Fibroblast of lung (primary cell): ENCODE results near the gene KRT6C. TPM values are rescaled to one million over a fixed set of nuclear protein-coding genes. Genes with fewer than 3 reads are reported as not detected.

ENCODE experiments used
- DNase-seq, 2 donors: peaks; one replicate each; pipeline versions ENCODE4 v3.0.0 to v3.0.0-alpha.2; 2010; ENCODE audit warnings: low read depth in 2 of 2
- H2AFZ ChIP-seq: 2 replicates; pipeline ENCODE4 v1.5.1; 2012; ENCODE audit warnings: low read length, control low read depth, inconsistent platforms
- H3K27ac ChIP-seq: 2 replicates; pipeline ENCODE4 v1.5.1; 2011; ENCODE audit warnings: low read length, control low read depth; ENCODE audit not compliant: insufficient read depth
- H3K27me3 ChIP-seq: 2 replicates; pipeline ENCODE4 v1.5.1; 2011; ENCODE audit warnings: mild to moderate bottlenecking, low read length; ENCODE audit not compliant: control insufficient read depth, insufficient read depth
- H3K36me3 ChIP-seq: 2 replicates; pipeline ENCODE4 v1.5.1; 2011; ENCODE audit warnings: low read length; ENCODE audit not compliant: control insufficient read depth, insufficient read depth
- H3K4me1 ChIP-seq: 2 replicates; pipeline ENCODE4 v1.5.1; 2011; ENCODE audit warnings: low read length; ENCODE audit not compliant: control insufficient read depth, insufficient read depth; ENCODE audit errors: extremely low read depth
- H3K4me2 ChIP-seq: 2 replicates; pipeline ENCODE4 v1.5.1; 2011; ENCODE audit warnings: low read length, control low read depth; ENCODE audit not compliant: insufficient read depth; ENCODE audit errors: extremely low read depth
- H3K4me3 ChIP-seq, 4 experiments: fragments of 200-600 bp in 1 of 4; sonication (generic) in 1 of 4; replicated peaks in 1 of 4; 2 replicates each; pipeline ENCODE4 v1.5.1; 2011 to 2016; ENCODE audit warnings: low read length in 4 of 4, low read depth in 3 of 4, mild to moderate bottlenecking in 3 of 4, control low read depth in 2 of 4, inconsistent platforms in 1 of 4, mixed read lengths in 1 of 4; ENCODE audit not compliant: insufficient read depth in 1 of 4; ENCODE audit errors: control extremely low read depth in 1 of 4
- H3K79me2 ChIP-seq: 2 replicates; pipeline ENCODE4 v1.5.1; 2012; ENCODE audit warnings: mild to moderate bottlenecking, low read length, inconsistent platforms; ENCODE audit not compliant: control insufficient read depth, insufficient read depth
- H3K9ac ChIP-seq: 2 replicates; pipeline ENCODE4 v1.5.1; 2011; ENCODE audit warnings: mild to moderate bottlenecking, low read length, control low read depth; ENCODE audit not compliant: insufficient read depth
- H3K9me3 ChIP-seq: 2 replicates; pipeline ENCODE4 v1.5.1; 2012; ENCODE audit warnings: low read depth, low read length; ENCODE audit not compliant: control insufficient read depth, insufficient read depth
- H4K20me1 ChIP-seq: 2 replicates; pipeline ENCODE4 v1.5.1; 2011; ENCODE audit warnings: low read length; ENCODE audit not compliant: control insufficient read depth, insufficient read depth; ENCODE audit errors: extremely low read depth
- EZH2 ChIP-seq: IDR thresholded peaks from 2 replicates; pipeline ENCODE4 v1.5.1; 2012; ENCODE audit warnings: low read length, control low read depth, mild to moderate bottlenecking; ENCODE audit errors: missing control alignments
- polyA plus RNA-seq, 2 donors: library from polyadenylated mRNA; depleted of rRNA in 1 of 2; stranded (reverse) in 1 of 2; unstranded in 1 of 2; fragments of >200 nt; gene quantifications; 2 replicates each; pipeline ENCODE4 v1.2.1, GENCODE V29; 2011 to 2012; ENCODE audit warnings: missing spikeins in 1 of 2
- total RNA-seq: library from RNA; depleted of rRNA; stranded (reverse); fragments of >200 nt; gene quantifications from 2 replicates; pipeline ENCODE4 v1.2.1, GENCODE V29; 2014
- TF ChIP-seq, protein P1 (sequence below), 2 donors: IDR thresholded peaks in 1 of 2; conservative IDR thresholded peaks in 1 of 2; 1 replicate in 1 of 2; 2 replicates in 1 of 2; pipeline ENCODE4 v1.5.1; 2011 to 2012; ENCODE audit warnings: low read length in 2 of 2, control low read depth in 1 of 2, inconsistent platforms in 1 of 2, low read depth in 1 of 2, mild to moderate bottlenecking in 1 of 2

Gene KRT6C
- total and polyA plus RNA-seq, 2 donors (not counting 1 experiment from before 2014, with no cell fraction given), result not detected

DNA sequence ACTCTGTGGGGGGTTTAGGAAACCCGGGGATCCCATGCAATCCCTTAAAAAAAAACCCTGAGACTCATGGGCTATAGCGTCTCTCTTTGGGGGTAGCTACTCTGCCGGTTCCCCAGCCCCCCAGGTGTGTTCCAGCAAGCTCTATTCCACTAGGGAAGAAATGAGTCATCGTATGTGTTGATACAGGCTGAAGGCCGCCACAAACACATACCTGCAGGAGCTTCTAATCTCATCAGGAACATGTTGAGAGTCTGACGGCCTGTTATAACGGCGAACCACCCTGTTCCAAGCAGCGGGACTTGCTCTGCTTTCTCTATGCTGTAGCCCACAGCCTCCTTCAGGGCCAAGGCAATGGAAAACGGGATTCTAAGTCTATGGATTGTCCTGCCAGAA, 47.6 kb upstream of the KRT6C start:
- no peak overlapping the region for H3K4me3 ChIP-seq
- no peaks in the 10 kb centered on the region for H3K4me1 ChIP-seq
- H3K27me3 ChIP-seq, result no peaks in the 10 kb centered on the region
- TF ChIP-seq EZH2, result no peak
- TF ChIP-seq, protein P1, sequence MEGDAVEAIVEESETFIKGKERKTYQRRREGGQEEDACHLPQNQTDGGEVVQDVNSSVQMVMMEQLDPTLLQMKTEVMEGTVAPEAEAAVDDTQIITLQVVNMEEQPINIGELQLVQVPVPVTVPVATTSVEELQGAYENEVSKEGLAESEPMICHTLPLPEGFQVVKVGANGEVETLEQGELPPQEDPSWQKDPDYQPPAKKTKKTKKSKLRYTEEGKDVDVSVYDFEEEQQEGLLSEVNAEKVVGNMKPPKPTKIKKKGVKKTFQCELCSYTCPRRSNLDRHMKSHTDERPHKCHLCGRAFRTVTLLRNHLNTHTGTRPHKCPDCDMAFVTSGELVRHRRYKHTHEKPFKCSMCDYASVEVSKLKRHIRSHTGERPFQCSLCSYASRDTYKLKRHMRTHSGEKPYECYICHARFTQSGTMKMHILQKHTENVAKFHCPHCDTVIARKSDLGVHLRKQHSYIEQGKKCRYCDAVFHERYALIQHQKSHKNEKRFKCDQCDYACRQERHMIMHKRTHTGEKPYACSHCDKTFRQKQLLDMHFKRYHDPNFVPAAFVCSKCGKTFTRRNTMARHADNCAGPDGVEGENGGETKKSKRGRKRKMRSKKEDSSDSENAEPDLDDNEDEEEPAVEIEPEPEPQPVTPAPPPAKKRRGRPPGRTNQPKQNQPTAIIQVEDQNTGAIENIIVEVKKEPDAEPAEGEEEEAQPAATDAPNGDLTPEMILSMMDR (conservative IDR thresholded peaks at IDR 0.05 in 1 of 2, IDR thresholded peaks at IDR 0.05 in 1 of 2; ENCODE audit: low read depth in 1 of 2, low read length in 2 of 2), result no peak
- H2AFZ ChIP-seq, result no peak overlapping the region
- DNase-seq, result peak in 1 of 2 donors; percentile 74
- H3K4me2 ChIP-seq, result no peak overlapping the region
- H4K20me1 ChIP-seq, result no peaks in the 10 kb centered on the region
- no peaks in the 10 kb centered on the region for H3K9me3 ChIP-seq
- no peak overlapping the region for H3K9ac ChIP-seq
- no peaks in the 10 kb centered on the region for H3K79me2 ChIP-seq
- no peaks in the 10 kb centered on the region for H3K36me3 ChIP-seq
- no peak overlapping the region for H3K27ac ChIP-seq

DNA sequence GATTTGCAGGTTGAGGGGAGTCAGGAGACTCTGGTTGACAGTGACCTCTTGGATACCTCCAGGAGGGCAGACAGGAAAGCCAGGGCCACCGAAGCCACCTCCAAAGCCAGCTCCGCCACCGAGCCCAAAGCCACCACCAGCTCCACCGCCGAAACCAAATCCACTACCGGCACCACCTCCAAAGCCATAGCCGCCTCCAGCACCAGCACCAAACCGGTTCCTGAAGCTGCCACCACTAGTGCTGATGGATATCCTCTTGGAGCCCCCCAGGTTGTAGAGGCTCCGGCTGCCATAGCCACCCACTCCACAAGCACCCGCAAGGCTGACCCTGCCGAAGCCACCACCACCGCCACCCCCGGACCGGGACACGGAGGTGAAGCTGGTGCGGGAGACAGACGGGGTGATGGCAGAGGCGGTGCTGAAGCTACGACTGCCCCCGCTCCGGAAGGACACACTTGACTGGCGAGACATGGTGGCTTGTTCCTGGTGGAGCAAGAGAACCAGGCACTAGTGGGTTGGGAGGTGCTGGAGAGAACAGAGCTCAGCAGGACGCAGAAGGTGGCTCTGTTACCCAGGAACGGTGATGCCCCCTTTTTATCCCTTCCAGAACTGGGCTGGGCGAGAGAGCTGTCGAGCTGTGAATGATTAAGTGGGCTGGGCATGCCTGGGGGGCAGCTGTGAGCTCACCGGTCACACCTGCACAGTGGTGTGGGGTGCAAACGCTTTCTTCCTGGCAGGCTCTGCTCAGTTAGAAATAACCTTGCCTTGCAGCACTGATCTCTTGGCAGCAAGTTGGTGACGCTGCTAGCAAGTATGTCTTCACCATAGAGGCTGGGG, 46.4 kb upstream of the KRT6C start, which contains the start of gene KRT5:
Gene KRT5, minus strand, starts transcription at position 569 of the 837 bp plus-strand sequence. Its CDS starts 98 bp downstream, at position 471.
- no peak for DNase-seq
- no peaks in the 10 kb centered on the region for H3K36me3 ChIP-seq
- H3K79me2 ChIP-seq, result no peaks in the 10 kb centered on the region
- no peak within 1 kb of the TSS for H2AFZ ChIP-seq
- H4K20me1 ChIP-seq, result no peaks in the 10 kb centered on the region
- TF ChIP-seq, protein P1 (conservative IDR thresholded peaks at IDR 0.05 in 1 of 2, IDR thresholded peaks at IDR 0.05 in 1 of 2; ENCODE audit: low read depth in 1 of 2, low read length in 2 of 2), result no peak
- no peaks in the 10 kb centered on the region for H3K4me1 ChIP-seq
- H3K4me2 ChIP-seq, result no peak within 1 kb of the TSS
- no peaks in the 10 kb centered on the region for H3K27me3 ChIP-seq
- no peak within 1 kb of the TSS for H3K27ac ChIP-seq
- no peak within 1 kb of the TSS for H3K9ac ChIP-seq
- no peak within 1 kb of the TSS for H3K4me3 ChIP-seq
- no peaks in the 10 kb centered on the region for H3K9me3 ChIP-seq

DNA sequence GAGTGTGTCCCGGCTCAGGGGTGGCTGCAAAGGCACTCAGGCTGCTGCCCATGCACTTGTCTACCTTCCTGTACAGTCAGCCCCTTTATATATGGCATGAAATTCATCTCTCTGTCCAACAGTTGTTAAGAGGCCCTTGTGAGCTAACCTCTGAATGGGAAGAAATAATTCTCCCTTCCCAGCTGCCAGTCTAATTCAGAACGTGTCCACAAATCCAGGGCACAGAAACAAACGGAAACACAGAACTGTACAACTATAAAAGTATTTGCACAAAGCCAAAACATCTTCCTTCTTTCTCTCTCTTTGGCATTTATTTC, 45.7 kb upstream of the KRT6C start:
- no peak overlapping the region for H3K27ac ChIP-seq
- H3K9ac ChIP-seq, result no peak overlapping the region
- no peak overlapping the region for H3K4me2 ChIP-seq
- H3K4me3 ChIP-seq, result no peak overlapping the region
- H3K36me3 ChIP-seq, result no peaks in the 10 kb centered on the region
- no peak overlapping the region for H2AFZ ChIP-seq
- no peaks in the 10 kb centered on the region for H3K79me2 ChIP-seq
- no peaks in the 10 kb centered on the region for H3K4me1 ChIP-seq
- DNase-seq, result no peak
- H4K20me1 ChIP-seq, result no peaks in the 10 kb centered on the region
- no peaks in the 10 kb centered on the region for H3K9me3 ChIP-seq
- no peak for TF ChIP-seq EZH2
- TF ChIP-seq, protein P1 (conservative IDR thresholded peaks at IDR 0.05 in 1 of 2, IDR thresholded peaks at IDR 0.05 in 1 of 2; ENCODE audit: low read depth in 1 of 2, low read length in 2 of 2), result no peak
- H3K27me3 ChIP-seq, result no peaks in the 10 kb centered on the region
